Measurements from ENCODE around the gene SLIT1.

DNA sequence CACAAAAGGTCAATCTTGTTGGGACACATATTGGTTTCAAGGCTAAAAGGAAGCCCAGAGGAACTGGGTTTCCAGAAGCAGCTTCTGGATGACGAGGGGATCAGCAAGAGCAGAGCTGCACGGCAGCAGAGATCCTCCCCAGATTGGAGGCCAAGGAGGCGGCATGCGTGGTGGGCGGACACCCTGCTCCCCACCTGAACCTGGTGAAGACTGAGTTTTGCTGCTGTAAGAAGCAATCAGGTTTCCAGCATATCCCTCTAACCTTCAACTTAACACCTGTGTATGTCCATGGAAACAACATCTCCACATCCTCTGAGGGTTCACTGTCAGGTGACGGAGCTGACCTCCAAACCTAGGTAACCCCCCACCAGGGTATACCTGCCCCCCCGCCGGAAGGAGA, 35.1 kb downstream of the SLIT1 start:
- TF ChIP-seq CTCF (conservative IDR thresholded peaks at IDR 0.05) (no peak), ZFX (IDR thresholded peaks at IDR 0.05) (no peak)

Measured in C4-2B (cell line).